Measurements from ENCODE around the gene ICOS.

DNA sequence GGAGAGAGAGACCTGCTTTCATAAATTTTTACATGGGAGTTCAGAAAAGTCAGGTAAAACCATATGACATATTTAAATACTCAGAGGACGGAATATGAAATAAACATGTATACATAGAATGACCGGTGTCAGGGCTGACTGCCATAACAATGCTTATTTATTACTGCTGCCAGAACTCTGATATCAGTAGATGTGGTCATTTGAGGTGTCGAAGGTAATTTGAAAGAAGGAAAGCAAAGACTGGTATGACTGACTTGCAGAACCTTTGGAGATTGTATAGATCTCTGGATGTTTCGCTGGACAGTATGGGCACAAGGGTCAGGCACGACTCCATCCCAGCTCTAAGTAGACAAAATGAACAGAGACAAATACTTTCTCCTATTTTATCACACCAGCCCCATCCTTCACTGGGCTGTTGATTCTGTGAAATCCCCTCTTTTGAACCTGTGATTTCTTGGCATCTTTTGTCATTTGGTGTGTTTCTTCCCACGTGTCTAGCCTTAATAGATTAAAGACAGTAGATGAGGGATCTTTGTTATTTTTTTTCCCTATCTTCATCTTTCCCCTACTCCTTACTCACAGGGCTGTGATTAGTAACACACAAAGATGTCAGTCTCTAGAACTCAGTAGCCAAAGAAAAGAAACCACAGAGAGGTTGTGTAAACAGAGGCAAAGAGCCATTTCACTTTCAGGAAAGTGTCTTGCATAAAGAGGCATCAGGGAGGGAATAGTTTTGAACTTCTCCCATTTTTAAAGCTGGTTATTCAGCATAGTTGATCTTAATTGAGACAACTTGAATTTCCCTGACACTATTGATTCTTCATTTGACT, 61.6 kb downstream of the ICOS start:
- TF ChIP-seq, protein P1, sequence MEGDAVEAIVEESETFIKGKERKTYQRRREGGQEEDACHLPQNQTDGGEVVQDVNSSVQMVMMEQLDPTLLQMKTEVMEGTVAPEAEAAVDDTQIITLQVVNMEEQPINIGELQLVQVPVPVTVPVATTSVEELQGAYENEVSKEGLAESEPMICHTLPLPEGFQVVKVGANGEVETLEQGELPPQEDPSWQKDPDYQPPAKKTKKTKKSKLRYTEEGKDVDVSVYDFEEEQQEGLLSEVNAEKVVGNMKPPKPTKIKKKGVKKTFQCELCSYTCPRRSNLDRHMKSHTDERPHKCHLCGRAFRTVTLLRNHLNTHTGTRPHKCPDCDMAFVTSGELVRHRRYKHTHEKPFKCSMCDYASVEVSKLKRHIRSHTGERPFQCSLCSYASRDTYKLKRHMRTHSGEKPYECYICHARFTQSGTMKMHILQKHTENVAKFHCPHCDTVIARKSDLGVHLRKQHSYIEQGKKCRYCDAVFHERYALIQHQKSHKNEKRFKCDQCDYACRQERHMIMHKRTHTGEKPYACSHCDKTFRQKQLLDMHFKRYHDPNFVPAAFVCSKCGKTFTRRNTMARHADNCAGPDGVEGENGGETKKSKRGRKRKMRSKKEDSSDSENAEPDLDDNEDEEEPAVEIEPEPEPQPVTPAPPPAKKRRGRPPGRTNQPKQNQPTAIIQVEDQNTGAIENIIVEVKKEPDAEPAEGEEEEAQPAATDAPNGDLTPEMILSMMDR (IDR thresholded peaks at IDR 0.05) = no peak
- TF ChIP-seq POLR2A (IDR thresholded peaks at IDR 0.05) = no peak
